GM12891 (cell line): ENCODE results near the gene STK35.

ENCODE experiments used
- PAX5 ChIP-seq: IDR thresholded peaks from 2 replicates; pipeline ENCODE4 v1.6.1; 2011; ENCODE audit warnings: low read length, moderate library complexity, mild to moderate bottlenecking; ENCODE audit not compliant: insufficient read depth, severe bottlenecking
- POLR2A ChIP-seq: IDR thresholded peaks from 2 replicates; pipeline ENCODE4 v1.6.1; 2011; ENCODE audit warnings: low read depth, low read length, control low read depth
- POLR2AphosphoS5 ChIP-seq: IDR thresholded peaks from 2 replicates; pipeline ENCODE4 v1.6.1; 2011; ENCODE audit warnings: low read depth, low read length, control low read depth
- POU2F2 ChIP-seq: IDR thresholded peaks from 2 replicates; pipeline ENCODE4 v1.6.1; 2011; ENCODE audit warnings: low read depth, mild to moderate bottlenecking, control low read depth, low read length, moderate library complexity

DNA sequence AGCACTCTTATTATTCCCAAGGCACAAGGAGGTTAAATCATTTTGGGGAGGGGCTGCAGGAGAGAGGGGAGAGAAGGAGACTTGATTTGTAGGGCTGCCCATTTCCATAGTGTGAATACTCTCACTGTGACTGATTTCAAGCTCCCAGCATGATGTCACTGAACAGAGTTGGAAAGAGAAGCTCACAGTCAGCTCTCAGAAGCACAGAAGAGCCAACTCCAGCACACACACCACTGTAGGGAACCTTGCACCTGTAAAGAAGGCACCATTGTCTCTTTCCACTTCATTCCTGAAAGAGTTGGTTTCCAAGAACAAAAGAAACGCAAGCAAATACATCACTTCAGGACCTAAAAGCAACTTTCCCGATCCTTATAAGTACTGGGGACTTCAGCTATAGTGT, 12.7 kb upstream of the STK35 start:
- TF ChIP-seq POLR2A = no peak
- TF ChIP-seq PAX5 = no peak
- no peak for TF ChIP-seq POU2F2
- no peak for TF ChIP-seq POLR2AphosphoS5
